Activated CD4-positive, alpha-beta T cell treated with anti-CD3 and anti-CD28 coated beads, Interleukin-2, Interleukin-6, amounts not matched to agents 100 ng/mL and 50 ng/mL, durations not matched to agents 16 hours and 8 hours (primary cell): Measurements from ENCODE around the gene TMTC2.

Experiments used
- DNase-seq: peaks from one replicate; pipeline ENCODE4 v3.0.0-alpha.2; 2020

TMTC2 gene

GRCh38 chr12:82958966-82959365 lies 272.3 kb downstream of the TMTC2 start:
- no peak for DNase-seq

GRCh38 chr12:82959821-82960220 lies 273.1 kb downstream of the TMTC2 start:
- DNase-seq: peak; percentile 26

GRCh38 chr12:82961835-82962234 lies 275.1 kb downstream of the TMTC2 start:
- no peak for DNase-seq

- DNase-seq: no peak
These were observed 277.2 kb downstream of the TMTC2 start for GRCh38 chr12:82963956-82964355.

GRCh38 chr12:82964446-82964845 lies 277.7 kb downstream of the TMTC2 start:
- DNase-seq: no peak

- DNase-seq: no peak
These were observed 279.4 kb downstream of the TMTC2 start for GRCh38 chr12:82966001-82966559.

GRCh38 chr12:82968631-82969367 lies 282.1 kb downstream of the TMTC2 start:
- no peak for DNase-seq

- DNase-seq: no peak
These were observed 283.9 kb downstream of the TMTC2 start for GRCh38 chr12:82970614-82971013.

GRCh38 chr12:82971584-82971983 lies 284.9 kb downstream of the TMTC2 start:
- no peak for DNase-seq

- no peak for DNase-seq
These were observed 285.9 kb downstream of the TMTC2 start for GRCh38 chr12:82972624-82973023.

- no peak for DNase-seq
These were observed 286.9 kb downstream of the TMTC2 start for GRCh38 chr12:82973592-82973991.

- no peak for DNase-seq
These were observed 294.4 kb downstream of the TMTC2 start for GRCh38 chr12:82981150-82981549.

GRCh38 chr12:82994117-82994516 lies 307.4 kb downstream of the TMTC2 start:
- no peak for DNase-seq

- peak; percentile 60 for DNase-seq
These were observed 309.6 kb downstream of the TMTC2 start for GRCh38 chr12:82996168-82996812.

- no peak for DNase-seq
These were observed 311.8 kb downstream of the TMTC2 start for GRCh38 chr12:82998509-82998908.

GRCh38 chr12:83003026-83003425 lies 316.3 kb downstream of the TMTC2 start:
- DNase-seq: no peak

GRCh38 chr12:83005534-83006197 lies 319.0 kb downstream of the TMTC2 start:
- no peak for DNase-seq

- no peak for DNase-seq
These were observed 322.0 kb downstream of the TMTC2 start for GRCh38 chr12:83008703-83009102.

- DNase-seq: no peak
These were observed 323.6 kb downstream of the TMTC2 start for GRCh38 chr12:83010169-83010804.

- peak; percentile 12 for DNase-seq
These were observed 328.9 kb downstream of the TMTC2 start for GRCh38 chr12:83015390-83016217.

- DNase-seq: peak; percentile 8
These were observed 329.6 kb downstream of the TMTC2 start for GRCh38 chr12:83016218-83016835.

GRCh38 chr12:83016991-83017390 lies 330.3 kb downstream of the TMTC2 start:
- no peak for DNase-seq
